ENCODE results near the gene CRY2.

The CRY2 gene

DNA sequence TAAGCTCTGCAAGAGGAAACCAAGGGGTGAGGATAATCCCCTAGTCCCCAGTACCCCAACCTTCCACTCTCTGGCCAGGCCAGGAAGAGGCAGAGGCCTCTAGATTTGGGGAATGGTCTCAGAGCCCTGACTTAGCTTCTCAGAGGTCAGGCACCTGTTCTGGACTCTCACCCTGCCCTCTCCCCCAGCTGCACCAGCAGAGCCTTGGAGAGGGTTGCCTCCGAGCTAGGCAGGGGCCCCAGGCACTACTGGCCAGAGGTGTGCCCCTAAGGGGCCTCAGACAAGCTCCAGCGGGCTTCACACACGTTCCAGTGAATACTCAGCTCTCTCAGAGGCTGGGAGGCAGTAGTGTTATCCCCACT, 51.8 kb downstream of the CRY2 start:
- no peak for TF ChIP-seq EGR1 (IDR thresholded peaks at IDR 0.05)
- no peak for TF ChIP-seq EP300 (IDR thresholded peaks at IDR 0.05; ENCODE audit: borderline replicate concordance)
- TF ChIP-seq, protein P1, sequence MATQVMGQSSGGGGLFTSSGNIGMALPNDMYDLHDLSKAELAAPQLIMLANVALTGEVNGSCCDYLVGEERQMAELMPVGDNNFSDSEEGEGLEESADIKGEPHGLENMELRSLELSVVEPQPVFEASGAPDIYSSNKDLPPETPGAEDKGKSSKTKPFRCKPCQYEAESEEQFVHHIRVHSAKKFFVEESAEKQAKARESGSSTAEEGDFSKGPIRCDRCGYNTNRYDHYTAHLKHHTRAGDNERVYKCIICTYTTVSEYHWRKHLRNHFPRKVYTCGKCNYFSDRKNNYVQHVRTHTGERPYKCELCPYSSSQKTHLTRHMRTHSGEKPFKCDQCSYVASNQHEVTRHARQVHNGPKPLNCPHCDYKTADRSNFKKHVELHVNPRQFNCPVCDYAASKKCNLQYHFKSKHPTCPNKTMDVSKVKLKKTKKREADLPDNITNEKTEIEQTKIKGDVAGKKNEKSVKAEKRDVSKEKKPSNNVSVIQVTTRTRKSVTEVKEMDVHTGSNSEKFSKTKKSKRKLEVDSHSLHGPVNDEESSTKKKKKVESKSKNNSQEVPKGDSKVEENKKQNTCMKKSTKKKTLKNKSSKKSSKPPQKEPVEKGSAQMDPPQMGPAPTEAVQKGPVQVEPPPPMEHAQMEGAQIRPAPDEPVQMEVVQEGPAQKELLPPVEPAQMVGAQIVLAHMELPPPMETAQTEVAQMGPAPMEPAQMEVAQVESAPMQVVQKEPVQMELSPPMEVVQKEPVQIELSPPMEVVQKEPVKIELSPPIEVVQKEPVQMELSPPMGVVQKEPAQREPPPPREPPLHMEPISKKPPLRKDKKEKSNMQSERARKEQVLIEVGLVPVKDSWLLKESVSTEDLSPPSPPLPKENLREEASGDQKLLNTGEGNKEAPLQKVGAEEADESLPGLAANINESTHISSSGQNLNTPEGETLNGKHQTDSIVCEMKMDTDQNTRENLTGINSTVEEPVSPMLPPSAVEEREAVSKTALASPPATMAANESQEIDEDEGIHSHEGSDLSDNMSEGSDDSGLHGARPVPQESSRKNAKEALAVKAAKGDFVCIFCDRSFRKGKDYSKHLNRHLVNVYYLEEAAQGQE (IDR thresholded peaks at IDR 0.05; ENCODE audit: low read depth), result no peak

DNA sequence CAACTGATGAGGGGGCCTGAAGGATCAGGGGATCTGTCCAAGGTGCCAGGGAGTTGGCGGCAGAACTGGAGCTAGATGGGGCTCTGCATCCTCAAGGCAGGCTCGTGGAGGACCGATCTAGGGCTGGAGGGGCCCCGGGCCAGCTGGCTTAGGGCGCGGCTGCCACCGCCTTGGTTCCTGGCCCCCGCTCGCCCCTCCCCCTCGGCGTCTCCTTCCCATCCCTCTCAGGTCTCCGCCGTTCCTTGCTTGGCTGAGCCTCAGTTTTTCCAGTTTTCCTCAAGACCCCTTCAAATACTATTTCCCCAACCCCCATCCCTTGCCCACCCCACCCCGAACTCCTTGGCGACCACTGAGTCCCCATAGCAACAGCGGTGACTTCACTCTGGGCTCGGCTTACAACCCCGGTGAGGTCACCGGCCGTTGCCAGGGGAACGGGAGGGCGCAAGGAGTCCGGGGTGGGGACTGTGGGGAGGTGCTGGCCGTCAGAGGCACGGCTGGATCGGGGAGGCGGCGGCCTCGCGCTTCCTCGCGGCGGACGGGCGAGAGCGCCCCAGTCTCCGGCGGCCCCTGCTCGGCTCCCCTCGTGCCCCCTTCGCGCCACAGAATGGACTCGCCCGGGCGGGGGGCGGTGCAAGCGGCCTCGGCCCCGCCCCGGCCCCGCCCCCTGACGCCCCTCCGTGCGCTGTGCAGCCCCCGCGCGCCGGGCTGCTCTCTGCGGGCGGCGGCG, 52.3 kb downstream of the CRY2 start:
- TF ChIP-seq ZBTB7A (IDR thresholded peaks at IDR 0.05; ENCODE audit: low read depth) (no peak; the same call in none of the 2 replicates), CREB1 (IDR thresholded peaks at IDR 0.05; ENCODE audit: low read depth) (peak; percentile 75; the same call in 1 of the 2 replicates), FOXM1 (IDR thresholded peaks at IDR 0.05; ENCODE audit: borderline replicate concordance, low read depth) (0 out of 2 replicates have a peak, but pooled peaks have one; percentile 44), TAF1 (IDR thresholded peaks at IDR 0.05; ENCODE audit: low read depth) (peak; percentile 25; the same call in 1 of the 2 replicates), TCF12 (IDR thresholded peaks at IDR 0.05; ENCODE audit: low read depth) (peak; percentile 27; the same call in 1 of the 2 replicates), EGR1 (IDR thresholded peaks at IDR 0.05) (0 out of 2 replicates have a peak, but pooled peaks have one; percentile 7), NFIC (IDR thresholded peaks at IDR 0.05) (no peak)
- TF ChIP-seq, protein P1 (IDR thresholded peaks at IDR 0.05; ENCODE audit: low read depth), result peak; percentile 86
- TF ChIP-seq, protein P2, sequence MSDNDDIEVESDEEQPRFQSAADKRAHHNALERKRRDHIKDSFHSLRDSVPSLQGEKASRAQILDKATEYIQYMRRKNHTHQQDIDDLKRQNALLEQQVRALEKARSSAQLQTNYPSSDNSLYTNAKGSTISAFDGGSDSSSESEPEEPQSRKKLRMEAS (IDR thresholded peaks at IDR 0.05), result peak; percentile 54; the same call in 1 of the 2 replicates
- TF ChIP-seq, protein P3, sequence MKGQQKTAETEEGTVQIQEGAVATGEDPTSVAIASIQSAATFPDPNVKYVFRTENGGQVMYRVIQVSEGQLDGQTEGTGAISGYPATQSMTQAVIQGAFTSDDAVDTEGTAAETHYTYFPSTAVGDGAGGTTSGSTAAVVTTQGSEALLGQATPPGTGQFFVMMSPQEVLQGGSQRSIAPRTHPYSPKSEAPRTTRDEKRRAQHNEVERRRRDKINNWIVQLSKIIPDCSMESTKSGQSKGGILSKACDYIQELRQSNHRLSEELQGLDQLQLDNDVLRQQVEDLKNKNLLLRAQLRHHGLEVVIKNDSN (IDR thresholded peaks at IDR 0.05), result no peak

DNA sequence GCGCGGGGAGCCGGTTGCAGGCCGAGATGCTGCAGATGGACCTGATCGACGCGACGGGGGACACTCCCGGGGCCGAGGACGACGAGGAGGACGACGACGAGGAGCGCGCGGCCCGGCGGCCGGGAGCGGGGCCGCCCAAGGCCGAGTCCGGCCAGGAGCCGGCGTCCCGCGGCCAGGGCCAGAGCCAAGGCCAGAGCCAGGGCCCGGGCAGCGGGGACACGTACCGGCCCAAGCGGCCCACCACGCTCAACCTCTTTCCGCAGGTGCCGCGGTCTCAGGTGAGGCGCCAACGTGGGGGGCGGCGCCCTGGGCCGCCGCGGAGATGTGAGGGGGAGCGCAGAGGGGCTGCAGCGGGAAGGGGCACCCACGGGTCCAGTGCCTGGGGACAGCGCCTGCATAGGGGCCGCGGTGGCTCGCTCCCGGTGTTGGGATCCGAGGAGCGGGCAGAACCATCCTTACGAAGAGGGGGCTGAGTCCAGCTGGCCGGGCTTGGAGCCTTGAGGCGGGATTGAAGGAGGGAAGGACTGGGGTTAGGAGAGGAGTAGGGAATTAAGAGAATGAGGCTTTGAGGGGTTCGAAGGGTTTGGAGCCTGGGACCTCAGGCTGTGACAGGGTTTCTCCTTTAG, 53.0 kb downstream of the CRY2 start:
- 0 out of 2 replicates have a peak, but pooled peaks have one; percentile 25 for TF ChIP-seq ZBTB7A (IDR thresholded peaks at IDR 0.05; ENCODE audit: low read depth)

DNA sequence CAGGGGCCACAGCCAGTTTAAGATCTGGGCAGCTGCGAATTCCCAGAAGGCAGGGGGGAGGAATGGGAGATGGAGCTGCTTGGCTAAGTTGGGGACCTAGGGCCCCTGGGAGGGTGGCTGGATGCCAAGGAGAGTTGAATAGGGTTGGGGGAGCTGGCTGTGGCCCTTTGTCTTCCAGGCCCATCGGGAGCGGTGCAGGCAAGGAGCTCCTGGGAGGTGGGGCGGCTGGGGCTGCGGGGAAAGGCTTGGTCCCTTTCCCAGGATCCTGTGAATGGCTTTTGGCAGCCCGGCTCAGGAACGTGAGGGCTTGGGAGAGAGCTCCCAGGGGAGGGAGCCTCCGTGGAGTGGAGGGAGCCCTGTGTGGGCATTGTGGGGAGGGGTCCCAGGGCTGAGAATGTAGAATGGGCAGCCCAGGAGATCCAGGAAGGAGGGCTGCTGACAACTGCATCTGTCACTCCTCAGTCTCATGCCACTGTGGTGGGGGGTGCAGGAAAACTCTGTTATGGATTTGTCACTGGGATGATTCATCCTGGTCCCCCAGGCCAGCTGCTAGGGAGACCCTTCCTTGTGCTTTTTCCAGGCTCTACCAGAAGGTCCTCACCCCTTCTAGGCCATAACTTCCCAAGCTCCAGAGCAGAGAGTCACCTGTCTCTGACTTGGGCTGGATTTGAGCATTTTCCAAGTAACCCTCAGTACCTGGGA, 53.8 kb downstream of the CRY2 start:
- TF ChIP-seq NFIC (IDR thresholded peaks at IDR 0.05) (no peak), CEBPB (IDR thresholded peaks at IDR 0.05) (no peak), EGR1 (IDR thresholded peaks at IDR 0.05) (no peak), YY1 (IDR thresholded peaks at IDR 0.05; ENCODE audit: low read depth) (no peak), TCF12 (IDR thresholded peaks at IDR 0.05; ENCODE audit: low read depth) (no peak), EP300 (IDR thresholded peaks at IDR 0.05; ENCODE audit: borderline replicate concordance) (no peak), FOXM1 (IDR thresholded peaks at IDR 0.05; ENCODE audit: borderline replicate concordance, low read depth) (no peak), TEAD4 (IDR thresholded peaks at IDR 0.05) (no peak), RAD21 (IDR thresholded peaks at IDR 0.05; ENCODE audit: low read depth) (no peak), TAF1 (IDR thresholded peaks at IDR 0.05; ENCODE audit: low read depth) (no peak), CREB1 (IDR thresholded peaks at IDR 0.05; ENCODE audit: low read depth) (no peak), ZBTB7A (IDR thresholded peaks at IDR 0.05; ENCODE audit: low read depth) (no peak)
- TF ChIP-seq, protein P2 (IDR thresholded peaks at IDR 0.05), result no peak
- TF ChIP-seq, protein P1 (IDR thresholded peaks at IDR 0.05; ENCODE audit: low read depth), result no peak
- TF ChIP-seq, protein P3 (IDR thresholded peaks at IDR 0.05), result no peak
